Muscle of leg (tissue), 11 donors: Measurements from ENCODE around the gene TGM4. TPM values are rescaled to one million over a fixed set of nuclear protein-coding genes. Genes with fewer than 3 reads are reported as not detected.

Source experiments
- DNase-seq: peaks from one replicate; pipeline ENCODE4 v3.0.0; 2013
- H3K27ac ChIP-seq: one replicate; pipeline ENCODE4 v1.5.1; 2013; ENCODE audit warnings: mild to moderate bottlenecking, low read length, control low read depth
- H3K27me3 ChIP-seq: one replicate; pipeline ENCODE4 v1.6.1; 2013; ENCODE audit warnings: low read length; ENCODE audit not compliant: control insufficient read depth, insufficient read depth
- H3K36me3 ChIP-seq: one replicate; pipeline ENCODE4 v1.6.1; 2013; ENCODE audit warnings: low read length; ENCODE audit not compliant: control insufficient read depth, insufficient read depth
- H3K4me1 ChIP-seq: one replicate; pipeline ENCODE4 v1.6.1; 2013; ENCODE audit warnings: low read length; ENCODE audit not compliant: control insufficient read depth, insufficient read depth
- H3K4me3 ChIP-seq: one replicate; pipeline ENCODE4 v1.5.1; 2013; ENCODE audit warnings: low read length, control low read depth
- H3K9me3 ChIP-seq: replicated peaks from 2 replicates; pipeline ENCODE4 v1.6.1; 2013; ENCODE audit warnings: low read depth, low read length; ENCODE audit not compliant: control insufficient read depth
- WGBS: methylation state at CpG from one replicate; pipeline ENCODE4 v1.1.5; 2013; ENCODE audit warnings: missing lambda C conversion rate; ENCODE audit not compliant: insufficient coverage; 5-methylcytosine and 5-hydroxymethylcytosine counted together
- polyA plus RNA-seq, 8 donors: library from polyadenylated mRNA; unstranded; fragments of 120-200 nt; gene quantifications; one replicate each; pipeline versions ENCODE4 v1.2.1 to v1.2.3, GENCODE V29; 2013; ENCODE audit warnings: inconsistent platforms in 1 of 8, low replicate concordance in 1 of 8; ENCODE audit not compliant: insufficient read length in 8 of 8, insufficient read depth in 1 of 8
- total RNA-seq: library from RNA; stranded (reverse); fragments of 120-200 nt; gene quantifications from one replicate; pipeline ENCODE4 v1.2.4, GENCODE V29; 2013

The TGM4 gene
- total and polyA plus RNA-seq, 9 donors: 0.04 to 0.28 (median 0.06) TPM; not detected in 3

DNA sequence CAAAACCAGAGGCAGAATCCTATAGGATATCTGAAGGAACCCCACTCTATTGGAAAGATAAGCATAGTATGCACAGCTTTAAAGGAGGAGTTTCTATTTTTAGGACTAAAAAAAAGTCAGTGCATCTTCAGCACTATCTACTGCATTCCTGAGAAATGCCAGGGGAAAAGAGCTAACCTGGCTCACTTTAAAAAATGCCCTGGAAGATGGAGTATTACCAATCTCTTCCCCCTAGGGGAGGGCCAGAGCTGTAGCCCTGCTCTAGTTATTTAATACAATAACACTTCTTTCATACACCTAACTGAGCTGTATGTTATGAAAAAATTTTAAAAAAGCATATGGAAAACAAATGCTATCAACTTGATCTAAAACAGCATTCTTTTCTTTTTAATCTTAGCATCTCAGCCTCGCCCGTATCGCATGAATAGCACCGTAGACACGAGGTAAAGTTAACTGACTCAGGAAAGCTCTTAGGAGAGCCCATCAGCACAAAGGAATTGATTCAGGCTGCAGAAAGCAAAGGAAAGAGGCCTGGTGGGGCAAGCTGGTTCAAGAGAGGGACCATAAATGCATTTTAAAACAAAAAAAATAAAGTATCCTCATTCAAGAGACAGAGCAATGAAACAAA lies 50.2 kb downstream of the TGM4 start:
- H3K4me3 ChIP-seq: no peak overlapping the region

DNA sequence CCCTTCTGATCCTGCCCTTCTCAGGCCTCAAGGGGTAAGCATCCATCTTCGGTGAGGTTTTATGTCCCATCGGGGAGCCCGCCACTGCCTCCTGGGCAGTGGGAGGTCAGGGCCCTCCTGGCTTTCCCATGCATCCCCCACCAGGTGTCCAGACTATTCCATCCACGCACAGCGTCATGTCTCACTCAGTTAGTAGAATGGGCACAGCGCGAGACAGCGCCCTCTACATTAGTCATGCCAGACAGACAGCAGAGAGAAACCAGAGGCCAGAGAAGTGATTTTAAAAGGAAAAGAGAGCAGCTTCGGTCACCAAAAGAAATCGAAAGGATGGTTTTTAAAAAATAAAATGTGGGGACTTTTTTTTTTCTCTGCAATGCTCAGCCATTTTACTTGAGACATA lies 51.8 kb downstream of the TGM4 start:
- no peak overlapping the region for H3K27ac ChIP-seq
- H3K9me3 ChIP-seq: no peaks in the 10 kb centered on the region
- 96% methylated on average over 4 of the region's 10 CpGs for WGBS
- H3K4me3 ChIP-seq: no peak overlapping the region
- no peak for DNase-seq
- peaks cover 57% of the 10 kb centered on the region for H3K36me3 ChIP-seq
- no peaks in the 10 kb centered on the region for H3K4me1 ChIP-seq
- no peaks in the 10 kb centered on the region for H3K27me3 ChIP-seq

More for the DNA sequence above, 50.2 kb downstream of the TGM4 start:
- H3K27ac ChIP-seq: no peak overlapping the region
- no peak for DNase-seq
- 93% methylated on average over 3 of the region's 5 CpGs for WGBS
- no peaks in the 10 kb centered on the region for H3K4me1 ChIP-seq
- H3K9me3 ChIP-seq: no peaks in the 10 kb centered on the region
- H3K27me3 ChIP-seq: no peaks in the 10 kb centered on the region
- peaks cover 53% of the 10 kb centered on the region for H3K36me3 ChIP-seq

DNA sequence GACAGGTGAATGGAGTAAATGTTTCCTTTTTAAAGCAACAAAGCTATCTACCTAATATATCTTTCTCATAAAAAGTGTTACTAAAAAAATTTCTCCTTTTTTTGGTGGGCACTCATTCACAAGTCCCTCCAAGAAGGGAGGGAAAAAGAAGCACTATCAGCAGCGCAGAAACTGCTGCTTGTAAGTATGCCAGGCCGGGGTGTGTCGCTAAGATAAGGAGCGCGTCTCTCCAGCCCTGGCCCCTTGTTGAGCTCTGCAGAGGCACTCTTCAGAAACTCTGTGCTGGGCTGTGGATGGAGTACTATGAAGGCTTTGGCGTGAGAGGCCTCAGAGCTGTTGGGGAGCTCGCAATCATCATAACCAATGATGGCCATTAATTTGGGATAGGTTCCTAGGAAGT lies 52.5 kb downstream of the TGM4 start:
- Histone ChIP-seq H3K27ac (no peak overlapping the region), H3K9me3 (no peaks in the 10 kb centered on the region), H3K36me3 (peaks cover 59% of the 10 kb centered on the region), H3K4me3 (no peak overlapping the region), H3K4me1 (no peaks in the 10 kb centered on the region), H3K27me3 (no peaks in the 10 kb centered on the region)
- DNase-seq: no peak
- 98% methylated on average over 6 of the region's 7 CpGs for WGBS

DNA sequence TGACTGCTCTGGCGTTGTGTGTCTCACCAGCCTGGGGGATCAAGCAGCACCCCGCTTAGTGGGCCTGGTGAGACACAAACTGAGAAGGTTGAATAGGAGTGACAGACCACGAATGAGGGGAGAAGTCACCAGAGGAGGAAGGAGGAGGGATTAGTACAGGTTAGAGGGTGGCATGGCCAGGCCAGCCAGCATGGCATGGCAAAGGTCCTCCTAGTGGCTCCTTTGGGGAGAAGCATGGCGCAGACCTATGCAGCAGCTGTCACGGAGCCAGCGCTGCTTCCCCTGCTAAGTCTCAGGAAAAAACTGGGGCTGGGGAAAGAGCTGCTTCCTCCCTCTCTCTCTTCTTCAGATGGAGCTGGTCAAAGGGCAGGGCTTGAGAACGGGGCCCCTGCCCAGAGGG lies 53.0 kb downstream of the TGM4 start:
- H3K27me3 ChIP-seq: no peaks in the 10 kb centered on the region
- no peaks in the 10 kb centered on the region for H3K4me1 ChIP-seq
- 93% methylated on average over 6 of the region's 7 CpGs for WGBS
- H3K36me3 ChIP-seq: peaks cover 59% of the 10 kb centered on the region
- no peak for DNase-seq
- no peak overlapping the region for H3K27ac ChIP-seq
- no peak overlapping the region for H3K4me3 ChIP-seq
- H3K9me3 ChIP-seq: no peaks in the 10 kb centered on the region

DNA sequence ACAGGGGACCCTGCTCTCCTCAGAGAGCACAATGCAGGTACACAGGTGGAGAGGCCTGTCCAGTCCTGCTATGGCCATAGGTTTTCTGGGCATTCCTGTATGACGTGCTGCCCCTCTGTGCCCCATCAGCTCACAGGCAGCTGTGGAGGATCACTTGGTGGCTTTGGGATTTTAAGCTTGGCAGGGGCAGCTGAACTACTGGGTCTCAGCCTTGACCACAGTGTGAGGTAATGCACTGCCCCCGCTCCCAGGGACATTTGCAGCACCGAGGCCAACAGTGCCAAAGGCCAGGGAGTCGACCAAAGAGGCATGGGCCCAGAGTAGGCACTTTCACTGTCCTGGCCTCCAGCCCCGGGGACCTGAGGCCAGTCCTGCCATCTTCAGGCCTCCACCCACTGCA lies 55.4 kb downstream of the TGM4 start:
- Histone ChIP-seq H3K27me3 (no peaks in the 10 kb centered on the region), H3K36me3 (peaks cover 73% of the 10 kb centered on the region), H3K4me3 (no peak overlapping the region), H3K4me1 (peaks cover 3% of the 10 kb centered on the region), H3K27ac (no peak overlapping the region), H3K9me3 (no peaks in the 10 kb centered on the region)
- WGBS: 100% methylated on average over 1 of the region's 5 CpGs
- no peak for DNase-seq

DNA sequence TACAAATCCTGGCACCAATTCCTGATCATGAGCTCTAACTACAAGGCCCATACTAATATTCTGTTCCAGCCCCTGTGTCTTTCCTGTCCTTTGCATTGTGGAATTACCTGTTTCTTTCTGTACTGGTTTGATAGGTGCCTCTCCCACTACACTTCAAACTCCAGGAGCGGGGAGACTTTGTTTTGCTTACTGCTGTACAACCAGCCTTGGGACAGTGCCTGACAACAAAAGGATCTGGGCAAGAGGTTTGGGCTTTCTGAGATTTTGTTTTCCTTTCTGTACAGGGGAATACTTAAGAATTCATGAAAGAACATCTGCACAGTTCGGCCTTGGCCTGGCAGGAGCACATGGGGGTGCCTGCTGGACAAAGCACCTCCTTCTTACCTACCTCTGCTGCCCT lies 56.5 kb downstream of the TGM4 start:
- 80% methylated on average over 1 of the region's 2 CpGs for WGBS
- no peaks in the 10 kb centered on the region for H3K27me3 ChIP-seq
- no peak overlapping the region for H3K27ac ChIP-seq
- no peak for DNase-seq
- H3K9me3 ChIP-seq: no peaks in the 10 kb centered on the region
- H3K36me3 ChIP-seq: peaks cover 72% of the 10 kb centered on the region
- peaks cover 3% of the 10 kb centered on the region for H3K4me1 ChIP-seq
- H3K4me3 ChIP-seq: no peak overlapping the region

DNA sequence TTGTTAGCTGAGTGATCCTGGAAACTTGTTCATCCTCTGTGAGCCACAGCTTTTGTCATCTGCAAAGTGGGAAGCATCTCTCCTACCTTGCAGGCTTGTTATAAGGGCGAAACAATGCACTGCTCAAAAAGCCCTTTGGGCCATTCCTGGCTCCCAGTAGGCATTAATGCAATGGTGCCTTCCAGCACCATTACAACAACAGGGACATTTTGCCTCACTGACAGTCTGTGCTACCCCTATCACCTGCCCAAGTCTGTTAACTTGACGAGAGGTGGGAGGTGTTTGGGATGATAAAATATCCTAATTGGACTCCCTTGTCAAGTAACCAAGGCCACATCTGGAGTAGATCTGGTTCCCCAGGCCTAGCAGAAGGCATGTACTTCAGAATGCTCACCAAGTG lies 57.4 kb downstream of the TGM4 start:
- no peaks in the 10 kb centered on the region for H3K9me3 ChIP-seq
- WGBS: no CpG with 5 or more reads among the region's 2 CpGs

DNA sequence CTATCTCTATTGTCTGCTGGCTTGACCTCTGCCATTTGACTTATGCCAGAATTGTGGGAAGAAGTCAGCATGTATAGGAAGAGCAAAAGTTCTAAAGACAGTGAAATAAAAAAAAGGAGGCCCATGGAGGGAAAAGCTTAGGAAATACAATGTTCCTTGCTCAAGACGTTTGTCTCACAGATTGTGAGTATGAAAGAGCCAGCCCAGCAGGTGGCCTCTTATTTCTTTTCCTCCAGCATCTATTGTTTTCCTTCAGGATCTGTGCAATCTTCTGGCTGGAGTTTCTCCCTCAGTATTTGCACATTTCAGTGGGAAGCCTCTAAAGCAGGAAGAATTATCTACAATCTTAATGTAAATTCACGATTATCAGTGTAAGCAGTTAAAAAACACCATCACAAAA lies 57.9 kb downstream of the TGM4 start:
- Histone ChIP-seq H3K4me1 (peaks cover 3% of the 10 kb centered on the region), H3K27ac (no peak overlapping the region), H3K27me3 (no peaks in the 10 kb centered on the region), H3K4me3 (no peak overlapping the region), H3K36me3 (peaks cover 63% of the 10 kb centered on the region), H3K9me3 (no peaks in the 10 kb centered on the region)
- no peak for DNase-seq
- no CpG with 5 or more reads among the region's 2 CpGs for WGBS

More for the DNA sequence above, 57.4 kb downstream of the TGM4 start:
- Histone ChIP-seq H3K4me1 (peaks cover 3% of the 10 kb centered on the region), H3K27me3 (no peaks in the 10 kb centered on the region), H3K4me3 (no peak overlapping the region), H3K27ac (no peak overlapping the region), H3K36me3 (peaks cover 68% of the 10 kb centered on the region)
- DNase-seq: no peak

DNA sequence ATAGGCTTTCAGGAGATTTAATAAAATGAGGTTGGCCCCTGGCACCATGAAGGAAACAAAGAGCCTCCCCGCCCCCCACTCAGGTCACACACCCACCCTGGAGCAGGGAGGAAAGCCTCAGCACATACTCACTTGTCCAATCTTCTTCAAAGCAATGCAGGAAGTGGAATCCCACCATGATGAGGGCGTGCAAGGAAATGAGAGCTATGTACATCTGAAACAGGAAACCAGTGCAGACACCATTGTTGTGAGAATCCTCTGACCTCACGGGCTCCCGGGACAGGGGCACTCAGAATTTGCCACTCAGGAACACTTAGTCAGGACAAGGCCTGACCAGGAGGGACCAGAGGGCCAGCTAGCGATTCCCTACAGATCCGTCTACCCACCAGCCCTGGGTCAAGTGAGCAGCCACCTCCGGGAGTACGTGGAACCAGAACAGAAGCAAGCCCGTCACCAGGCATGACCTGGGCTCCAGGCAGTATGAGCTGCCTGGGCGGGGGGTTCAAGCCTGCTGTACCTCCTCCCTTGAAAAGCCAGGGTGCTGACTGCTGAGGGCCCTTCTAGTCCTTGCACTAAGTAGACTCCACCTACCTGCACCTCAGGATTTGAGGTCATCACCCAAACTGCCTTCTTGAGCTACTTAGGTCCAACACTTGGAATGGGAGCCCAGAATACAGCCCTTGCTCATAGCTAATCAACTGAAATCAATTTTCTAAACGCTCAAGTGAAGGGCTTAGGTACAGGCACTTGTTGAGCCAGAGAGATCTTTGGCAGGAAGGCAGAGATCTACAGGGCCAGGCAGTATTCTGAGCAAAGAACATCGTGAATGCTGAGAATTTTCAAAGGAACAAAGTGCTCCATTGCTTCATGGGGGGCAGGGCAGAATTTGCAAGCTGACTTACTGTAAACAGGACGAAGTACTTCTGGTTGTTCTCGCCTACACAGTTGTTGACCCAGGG lies 58.9 kb downstream of the TGM4 start:
- Histone ChIP-seq H3K4me1 (peaks cover 3% of the 10 kb centered on the region), H3K9me3 (no peaks in the 10 kb centered on the region), H3K27ac (no peak overlapping the region), H3K27me3 (no peaks in the 10 kb centered on the region), H3K36me3 (peaks cover 60% of the 10 kb centered on the region), H3K4me3 (no peak overlapping the region)
- no peak for DNase-seq
- 96% methylated on average over 12 of the region's 14 CpGs for WGBS

DNA sequence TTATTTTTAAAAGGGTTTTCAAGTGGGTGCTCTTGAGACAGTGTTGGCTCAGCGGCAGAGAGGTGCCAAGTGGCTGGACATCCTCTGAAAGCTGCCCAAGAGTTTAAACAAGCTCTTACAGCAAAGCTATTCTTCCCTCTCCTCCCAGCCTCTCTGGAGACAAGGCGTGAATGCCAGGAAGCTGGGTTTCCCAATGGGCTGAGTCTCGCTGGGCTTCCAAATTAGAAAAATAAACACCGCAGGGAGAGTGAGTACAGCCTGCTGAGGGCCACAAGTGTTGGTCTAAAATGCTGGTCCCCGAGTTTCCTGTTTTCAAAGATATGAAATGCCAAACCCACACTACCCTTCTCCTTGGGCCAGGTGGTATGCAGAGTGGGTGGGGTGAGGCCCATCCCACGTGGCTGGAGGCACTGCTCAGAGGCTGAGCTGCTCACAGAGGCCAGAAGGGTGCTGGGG lies 65.2 kb downstream of the TGM4 start:
- Histone ChIP-seq H3K9me3 (no peaks in the 10 kb centered on the region), H3K27ac (no peak overlapping the region), H3K36me3 (peaks cover 57% of the 10 kb centered on the region), H3K4me1 (no peaks in the 10 kb centered on the region), H3K27me3 (no peaks in the 10 kb centered on the region), H3K4me3 (no peak overlapping the region)
- WGBS: 97% methylated on average over 3 of the region's 6 CpGs
- DNase-seq: no peak
